CD4-positive, alpha-beta T cell treated with Interleukin-4 for 4 hours (primary cell): ENCODE measurements around the gene PCNX3.

Experiments used
- DNase-seq: peaks from one replicate; pipeline ENCODE4 v3.0.0-alpha.2; 2020

PCNX3 gene

GRCh38 chr11:65640483-65641296 lies 25.1 kb downstream of the PCNX3 start:
- peak; percentile 28 for DNase-seq

- DNase-seq = no peak
Observed at GRCh38 chr11:65641297-65642013, 25.9 kb downstream of the PCNX3 start.

GRCh38 chr11:65642014-65642671 lies 26.6 kb downstream of the PCNX3 start:
- DNase-seq = no peak

GRCh38 chr11:65643971-65644370 lies 28.4 kb downstream of the PCNX3 start:
- DNase-seq = no peak

- DNase-seq = no peak
Observed at GRCh38 chr11:65644837-65645236, 29.3 kb downstream of the PCNX3 start.

DNA sequence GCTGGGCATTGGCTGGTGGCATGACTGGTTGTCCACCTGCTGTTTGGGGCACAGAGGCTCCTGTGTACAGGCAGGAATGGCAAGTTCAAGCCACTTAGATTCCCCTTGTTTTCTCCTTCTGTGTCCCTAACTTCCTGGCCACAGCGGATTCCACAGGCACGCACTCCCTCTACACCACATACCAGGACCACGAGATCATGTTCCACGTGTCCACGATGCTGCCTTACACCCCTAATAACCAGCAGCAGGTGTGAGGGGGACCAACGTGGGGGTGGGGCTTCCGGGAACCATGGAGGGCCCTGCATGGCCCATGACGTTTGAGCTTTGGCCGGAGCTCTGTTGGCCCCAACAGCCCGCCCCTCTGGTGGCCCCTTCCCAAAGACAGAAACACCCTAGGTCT lies 30.1 kb downstream of the PCNX3 start:
- DNase-seq = no peak

DNA sequence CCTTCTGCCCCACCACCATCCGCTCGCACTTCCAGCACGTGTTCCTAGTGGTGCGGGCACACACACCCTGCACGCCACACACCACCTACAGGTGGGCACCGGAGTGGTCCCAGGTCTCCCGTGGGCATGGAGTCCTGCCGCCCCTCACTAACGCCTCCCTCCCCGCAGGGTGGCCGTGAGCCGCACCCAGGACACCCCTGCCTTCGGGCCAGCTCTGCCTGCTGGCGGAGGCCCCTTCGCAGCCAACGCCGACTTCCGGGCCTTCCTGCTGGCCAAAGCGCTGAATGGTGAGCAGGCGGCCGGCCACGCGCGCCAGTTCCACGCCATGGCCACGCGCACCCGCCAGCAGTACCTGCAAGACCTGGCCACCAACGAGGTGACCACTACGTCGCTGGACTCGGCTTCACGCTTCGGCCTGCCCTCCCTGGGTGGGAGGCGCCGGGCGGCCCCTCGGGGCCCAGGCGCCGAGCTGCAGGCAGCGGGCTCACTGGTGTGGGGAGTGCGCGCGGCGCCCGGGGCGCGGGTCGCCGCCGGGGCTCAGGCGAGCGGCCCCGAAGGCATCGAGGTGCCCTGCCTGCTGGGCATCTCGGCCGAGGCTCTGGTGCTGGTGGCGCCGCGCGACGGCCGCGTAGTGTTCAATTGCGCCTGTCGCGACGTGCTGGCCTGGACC lies 30.8 kb downstream of the PCNX3 start:
- no peak for DNase-seq

- DNase-seq = no peak
Observed at GRCh38 chr11:65646958-65647701, 31.6 kb downstream of the PCNX3 start.

- DNase-seq = no peak
Observed at GRCh38 chr11:65648997-65649493, 33.5 kb downstream of the PCNX3 start.

DNA sequence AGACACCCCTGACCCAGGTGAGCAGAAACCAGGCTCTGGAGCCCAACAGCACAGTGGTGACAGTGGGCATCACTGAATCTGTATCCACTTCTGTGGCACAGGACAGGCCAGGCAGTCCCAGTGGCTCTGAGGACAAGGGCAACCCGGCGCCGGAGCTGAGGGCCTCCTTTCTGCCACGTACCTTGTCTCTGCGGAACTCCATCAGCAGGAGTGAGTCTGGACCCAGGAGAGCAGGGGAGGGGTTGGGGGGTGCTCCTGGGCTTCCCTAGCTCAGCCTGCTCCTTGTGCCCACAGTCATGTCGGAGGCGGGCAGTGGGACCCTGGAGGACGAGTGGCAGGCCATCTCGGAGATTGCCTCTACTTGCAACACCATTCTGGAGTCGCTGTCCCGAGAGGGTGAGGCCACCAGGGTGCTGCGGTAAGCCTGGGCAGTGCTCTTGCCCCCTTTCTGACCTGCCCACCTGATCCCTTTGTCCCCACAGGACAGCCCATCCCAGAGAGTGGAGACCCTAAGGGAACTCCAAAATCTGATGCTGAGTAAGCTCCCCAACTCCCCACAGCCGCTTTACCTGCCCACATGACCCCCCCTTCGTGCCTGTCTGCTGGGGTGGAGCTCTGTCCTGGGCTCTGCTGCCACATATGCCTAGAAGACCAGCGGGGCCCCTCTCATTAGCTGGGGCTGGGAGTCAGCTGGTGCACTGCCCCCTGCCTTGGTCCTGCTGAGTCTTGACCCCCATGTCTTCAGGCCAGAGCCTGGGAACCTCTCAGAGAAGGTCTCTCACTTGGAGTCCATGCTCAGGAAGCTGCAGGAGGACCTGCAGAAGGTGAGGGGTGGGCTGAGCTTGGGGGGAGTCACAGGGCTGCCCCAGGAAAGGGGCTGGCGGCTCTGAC lies 34.3 kb downstream of the PCNX3 start:
- DNase-seq = no peak

DNA sequence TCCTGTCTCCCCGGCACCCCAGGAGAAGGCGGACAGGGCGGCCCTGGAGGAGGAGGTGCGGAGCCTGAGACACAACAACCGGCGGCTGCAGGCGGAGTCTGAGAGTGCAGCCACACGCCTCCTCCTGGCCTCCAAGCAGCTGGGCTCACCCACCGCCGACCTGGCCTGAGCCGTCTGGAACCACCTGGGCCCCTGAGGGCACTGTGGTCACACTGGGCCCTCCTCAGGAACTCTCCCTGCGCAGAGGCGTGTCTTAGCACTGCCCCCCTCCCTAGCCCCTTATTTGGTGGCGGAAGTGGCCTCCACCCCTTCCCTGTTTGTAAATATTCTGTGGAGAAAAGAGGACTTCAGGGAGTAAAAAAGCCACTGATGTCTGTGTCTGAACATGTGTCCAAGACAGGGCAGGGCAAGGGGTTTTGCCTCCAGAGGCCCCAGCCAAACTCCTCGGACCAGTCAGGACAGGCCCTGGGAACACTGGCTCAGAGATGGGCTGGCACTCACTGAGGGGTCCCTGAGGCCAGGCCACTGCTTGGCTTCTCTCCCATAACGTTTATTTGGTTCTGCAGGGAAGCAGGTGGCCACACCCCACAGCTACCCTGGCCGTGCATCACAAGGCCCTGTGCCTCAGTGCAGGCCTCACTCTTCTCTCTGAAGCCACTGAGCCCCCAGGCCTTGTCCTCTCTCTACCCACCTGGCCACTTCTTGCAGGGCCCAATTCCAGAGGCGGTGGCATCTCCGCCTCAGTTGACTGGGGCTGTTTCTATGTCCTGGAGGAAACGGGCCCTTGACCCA lies 35.2 kb downstream of the PCNX3 start:
- DNase-seq = no peak

DNA sequence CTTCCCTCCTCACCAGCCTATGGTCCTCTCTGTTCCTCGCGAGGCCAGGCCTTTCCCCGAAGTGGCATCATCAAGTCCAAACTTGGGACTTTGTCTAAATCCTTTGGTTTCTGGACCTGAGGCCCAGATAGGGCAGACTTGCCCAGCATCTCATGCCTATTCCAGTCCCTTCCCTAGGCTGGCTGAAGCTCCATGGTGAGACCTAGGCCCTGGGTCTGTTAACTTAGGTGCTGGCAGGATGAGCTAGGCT lies 35.7 kb downstream of the PCNX3 start:
- no peak for DNase-seq

DNA sequence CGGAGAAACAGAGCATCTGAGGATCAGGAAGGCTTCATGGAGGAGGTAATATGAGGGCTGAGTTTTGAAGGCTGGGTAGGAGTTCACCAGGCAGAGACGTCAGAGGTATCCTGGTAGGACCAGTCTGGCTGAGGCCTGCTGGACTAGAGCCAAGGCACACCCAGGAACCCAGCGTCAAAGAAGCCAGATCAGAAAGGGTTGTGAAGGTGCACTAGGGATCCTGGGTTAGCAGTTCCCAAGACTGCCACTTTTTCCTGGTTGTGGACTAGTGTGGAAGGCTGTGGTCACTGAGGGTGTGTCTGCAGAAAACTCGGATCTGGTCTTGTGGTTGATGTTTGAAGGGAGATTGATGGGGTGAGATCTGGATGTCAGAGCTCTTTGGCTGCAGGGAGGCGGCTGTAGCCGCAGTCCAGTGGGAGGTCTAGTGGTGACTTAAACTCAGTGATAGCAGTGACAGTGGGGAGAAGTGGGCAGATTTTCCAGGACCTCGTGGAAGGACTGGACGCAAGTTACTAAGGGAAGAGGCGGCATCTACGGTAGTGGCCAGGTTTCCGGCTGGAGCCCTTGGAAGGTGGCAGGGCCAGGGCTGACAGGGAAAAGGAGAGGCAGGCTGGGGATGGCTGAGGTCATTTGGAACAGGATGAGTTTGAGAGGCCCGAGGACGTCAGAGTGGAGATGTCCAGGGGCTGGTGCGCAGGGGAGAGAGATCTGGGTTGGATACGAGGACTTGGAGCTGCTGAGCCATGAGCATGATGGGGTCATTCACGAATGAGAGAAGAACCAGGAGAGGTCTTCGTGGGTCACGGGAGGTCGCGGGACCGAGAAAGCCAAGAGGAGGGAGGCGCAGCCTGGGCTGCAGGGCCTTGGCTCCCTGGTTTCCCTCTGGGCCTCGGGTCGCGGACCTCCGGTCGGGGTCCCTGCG lies 36.3 kb downstream of the PCNX3 start:
- DNase-seq = no peak

DNA sequence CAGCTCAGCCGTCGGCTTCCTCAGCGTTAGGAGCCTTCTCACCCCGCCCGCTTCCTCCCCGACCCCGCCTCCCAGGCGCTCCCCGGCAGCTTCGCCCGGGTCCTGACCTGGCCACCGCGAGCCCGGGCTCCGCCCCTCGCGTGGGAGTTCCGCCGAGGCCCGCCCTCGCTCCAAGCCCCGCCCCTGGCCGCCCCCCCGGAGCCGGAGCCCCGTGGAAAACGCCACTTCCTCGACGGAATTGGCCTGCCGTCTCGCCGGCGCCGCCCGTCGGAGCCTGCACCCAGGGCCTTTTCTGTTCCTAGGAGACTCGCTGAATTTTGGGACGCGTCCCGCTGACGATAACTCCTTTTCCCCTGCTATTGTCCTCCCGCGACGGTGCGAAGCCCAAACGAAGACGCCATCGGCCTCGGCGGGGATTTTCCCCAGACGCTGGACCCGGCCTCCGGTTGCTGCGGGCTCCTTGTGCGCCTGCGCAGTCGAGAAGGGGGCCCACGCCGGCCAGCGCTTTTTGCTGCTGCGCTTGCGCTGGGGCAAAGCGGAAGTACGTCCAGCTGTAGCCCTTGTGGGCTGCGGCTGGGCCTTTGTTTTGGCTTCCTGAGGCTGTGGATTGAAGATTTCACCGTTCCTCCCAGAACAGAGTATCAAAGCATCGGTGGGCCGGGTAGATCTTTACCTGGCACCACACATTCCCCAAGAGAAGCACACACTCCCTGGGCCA lies 37.1 kb downstream of the PCNX3 start:
- peak; percentile 94 for DNase-seq

DNA sequence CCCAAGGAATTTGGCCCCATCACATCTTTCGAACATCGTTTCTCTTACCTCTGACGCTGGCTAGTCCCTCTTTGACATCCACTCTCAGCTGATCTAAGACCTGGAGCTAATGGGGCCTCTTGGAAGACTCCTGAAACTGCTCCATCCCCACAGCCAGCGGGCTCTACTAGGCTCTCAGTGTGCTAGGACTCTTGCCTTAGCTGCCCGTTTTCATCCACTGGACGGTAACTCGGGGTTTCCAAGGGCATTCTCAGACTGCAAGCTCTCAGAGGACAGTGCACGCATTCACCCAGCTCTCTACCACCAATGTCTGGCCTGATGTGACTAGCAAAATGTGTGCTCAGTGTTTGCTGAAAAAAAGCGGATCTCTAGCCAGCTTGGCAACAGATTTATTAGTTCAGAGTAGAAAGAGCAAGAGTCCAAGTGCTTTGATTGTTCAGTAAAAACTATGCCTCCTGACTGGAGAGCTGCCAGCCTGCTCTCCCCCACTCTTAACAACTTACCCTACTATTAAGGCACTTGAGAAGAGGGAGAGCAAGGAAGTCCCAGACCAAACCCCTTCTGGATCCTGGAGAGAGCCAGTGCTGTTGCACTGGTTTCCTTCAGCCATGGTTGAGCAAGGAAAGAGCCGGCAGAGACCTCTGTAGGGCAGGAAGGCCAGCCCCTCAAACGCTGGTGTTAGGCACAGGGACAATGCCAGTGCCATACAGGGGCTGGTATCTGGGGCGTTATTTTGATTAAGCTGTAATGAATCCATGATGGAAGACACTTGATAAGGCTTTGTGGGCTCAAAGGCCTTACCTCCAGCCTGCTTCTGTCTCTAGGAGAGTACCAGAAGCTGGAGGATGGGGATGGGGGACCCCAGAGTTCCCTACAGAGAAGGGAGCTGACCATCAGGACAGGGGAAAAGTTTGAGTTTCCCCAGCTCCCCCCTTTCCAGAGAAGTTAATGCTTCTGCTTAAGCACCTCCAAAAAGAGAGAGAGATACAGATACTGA lies 38.0 kb downstream of the PCNX3 start:
- no peak for DNase-seq

DNA sequence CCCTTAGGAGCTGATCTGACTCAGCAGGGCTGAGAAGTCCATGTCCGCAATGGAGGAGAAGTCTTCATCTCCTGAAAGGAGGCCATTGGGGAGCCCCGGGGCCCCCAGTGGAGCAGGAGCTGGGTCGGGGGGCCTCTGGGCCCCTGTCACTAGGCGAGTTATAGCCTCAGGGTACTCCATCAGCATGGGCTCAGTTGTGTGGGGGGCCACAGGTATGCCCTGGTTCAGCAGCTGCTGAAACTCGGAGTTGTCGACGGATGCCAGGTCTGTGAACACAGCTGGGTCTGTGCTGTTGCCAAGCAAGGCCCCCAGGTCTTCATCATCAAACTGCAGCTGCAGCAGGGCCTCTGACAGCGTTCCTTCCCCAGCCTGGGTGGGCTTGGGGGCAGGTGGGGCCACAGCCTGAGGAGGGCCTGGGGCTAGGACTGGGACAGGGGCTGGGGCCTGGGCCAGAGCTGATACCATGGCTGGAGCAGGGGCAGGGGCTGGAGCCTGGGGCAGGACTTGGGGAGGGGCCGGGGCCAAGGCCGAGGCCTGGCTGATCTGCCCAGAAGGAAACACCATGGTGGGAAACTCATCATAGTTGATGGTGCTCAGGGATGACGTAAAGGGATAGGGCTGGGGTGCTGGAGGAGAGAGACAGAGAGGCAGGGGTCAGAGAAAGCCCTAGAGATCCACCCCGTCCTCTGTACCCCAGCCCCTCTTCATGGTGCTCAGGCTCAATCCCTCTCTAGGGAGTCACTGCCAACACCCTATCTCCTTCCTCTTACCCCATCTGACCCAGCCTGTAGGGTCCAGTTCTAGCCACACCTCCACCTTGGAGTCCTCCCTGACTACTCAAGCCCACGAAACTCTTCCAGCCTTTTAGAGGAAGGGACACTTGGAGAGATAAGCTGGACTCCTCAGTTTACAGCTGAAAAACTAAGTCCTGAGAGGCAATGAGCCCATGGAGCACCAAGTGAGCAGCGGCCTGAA lies 39.1 kb downstream of the PCNX3 start:
- DNase-seq = no peak
